ENCODE measurements around the gene WDR27.

WDR27 gene

GRCh38 chr6:169622618-169623017, 79.2 kb downstream of the WDR27 start:
- H3F3A ChIP-seq (ENCODE audit: insufficient read depth) = no peaks in the 10 kb centered on the region
- no peaks in the 10 kb centered on the region for H3K27me3 ChIP-seq (ENCODE audit: low read length)

GRCh38 chr6:169621311-169621710, 80.5 kb downstream of the WDR27 start:
- H3K79me2 ChIP-seq (ENCODE audit: insufficient read depth, low read length) = no peaks in the 10 kb centered on the region
- no peak overlapping the region for H2AFZ ChIP-seq (ENCODE audit: low read depth, low read length, severe bottlenecking)
- no peak overlapping the region for H3K4me2 ChIP-seq (ENCODE audit: low read depth, low read length, poor library complexity, severe bottlenecking)
- H3F3A ChIP-seq (ENCODE audit: insufficient read depth) = no peaks in the 10 kb centered on the region
- no peaks in the 10 kb centered on the region for H3K9me2 ChIP-seq (replicated peaks; ENCODE audit: insufficient read depth, low read length)
- no peak overlapping the region for H3K27ac ChIP-seq (ENCODE audit: low read depth, low read length)
- H4K20me1 ChIP-seq (ENCODE audit: low read depth, low read length) = no peaks in the 10 kb centered on the region
- H3K36me3 ChIP-seq (ENCODE audit: low read length) = no peaks in the 10 kb centered on the region
- no peak overlapping the region for H3K4me3 ChIP-seq (ENCODE audit: insufficient read depth, low read length, poor library complexity, severe bottlenecking)
- no peaks in the 10 kb centered on the region for H3K9me3 ChIP-seq (ENCODE audit: insufficient read depth, low read length)
- H3K27me3 ChIP-seq (ENCODE audit: low read length) = no peaks in the 10 kb centered on the region
- TF ChIP-seq CTCF (IDR thresholded peaks at IDR 0.05; ENCODE audit: insufficient read depth, low read length, poor library complexity, severe bottlenecking) (no peak), EZH2phosphoT487 (conservative IDR thresholded peaks at IDR 0.05; ENCODE audit: low read length) (no peak)
- H3K9ac ChIP-seq (ENCODE audit: low read length) = no peak overlapping the region

More at GRCh38 chr6:169622618-169623017, 79.2 kb downstream of the WDR27 start:
- H3K9me2 ChIP-seq (replicated peaks; ENCODE audit: insufficient read depth, low read length) = no peaks in the 10 kb centered on the region
- TF ChIP-seq EZH2phosphoT487 (conservative IDR thresholded peaks at IDR 0.05; ENCODE audit: low read length) = no peak
- no peak for TF ChIP-seq CTCF (IDR thresholded peaks at IDR 0.05; ENCODE audit: insufficient read depth, low read length, poor library complexity, severe bottlenecking)
- H4K20me1 ChIP-seq (ENCODE audit: low read depth, low read length) = no peaks in the 10 kb centered on the region
- no peaks in the 10 kb centered on the region for H3K36me3 ChIP-seq (ENCODE audit: low read length)
- no peak overlapping the region for H3K9ac ChIP-seq (ENCODE audit: low read length)
- no peak overlapping the region for H3K27ac ChIP-seq (ENCODE audit: low read depth, low read length)
- no peak overlapping the region for H2AFZ ChIP-seq (ENCODE audit: low read depth, low read length, severe bottlenecking)
- H3K4me2 ChIP-seq (ENCODE audit: low read depth, low read length, poor library complexity, severe bottlenecking) = no peak overlapping the region
- no peak overlapping the region for H3K4me3 ChIP-seq (ENCODE audit: insufficient read depth, low read length, poor library complexity, severe bottlenecking)
- H3K79me2 ChIP-seq (ENCODE audit: insufficient read depth, low read length) = no peaks in the 10 kb centered on the region
- no peaks in the 10 kb centered on the region for H3K9me3 ChIP-seq (ENCODE audit: insufficient read depth, low read length)

- H3K36me3 ChIP-seq (ENCODE audit: low read length) = no peaks in the 10 kb centered on the region
- no peaks in the 10 kb centered on the region for H3K9me2 ChIP-seq (replicated peaks; ENCODE audit: insufficient read depth, low read length)
- H3K27me3 ChIP-seq (ENCODE audit: low read length) = no peaks in the 10 kb centered on the region
- H3K9ac ChIP-seq (ENCODE audit: low read length) = no peak overlapping the region
- H4K20me1 ChIP-seq (ENCODE audit: low read depth, low read length) = no peaks in the 10 kb centered on the region
- no peaks in the 10 kb centered on the region for H3K79me2 ChIP-seq (ENCODE audit: insufficient read depth, low read length)
- no peaks in the 10 kb centered on the region for H3F3A ChIP-seq (ENCODE audit: insufficient read depth)
- no peaks in the 10 kb centered on the region for H3K9me3 ChIP-seq (ENCODE audit: insufficient read depth, low read length)
- H2AFZ ChIP-seq (ENCODE audit: low read depth, low read length, severe bottlenecking) = no peak overlapping the region
- no peak for TF ChIP-seq CTCF (IDR thresholded peaks at IDR 0.05; ENCODE audit: insufficient read depth, low read length, poor library complexity, severe bottlenecking)
- no peak overlapping the region for H3K27ac ChIP-seq (ENCODE audit: low read depth, low read length)
- no peak overlapping the region for H3K4me2 ChIP-seq (ENCODE audit: low read depth, low read length, poor library complexity, severe bottlenecking)
- no peak overlapping the region for H3K4me3 ChIP-seq (ENCODE audit: insufficient read depth, low read length, poor library complexity, severe bottlenecking)
Observed at GRCh38 chr6:169620171-169621130, 81.4 kb downstream of the WDR27 start.
